Glutamatergic neuron (in vitro differentiated cells): Measurements from ENCODE around the gene IL22RA1. TPM values are rescaled to one million over a fixed set of nuclear protein-coding genes. Genes with fewer than 3 reads are reported as not detected.

Experiments used
- DNase-seq: peaks from one replicate; pipeline ENCODE4 v3.0.0; 2022
- H3K27ac Mint-ChIP-seq: one replicate; pipeline ENCODE4 v1.8.0; 2020; ENCODE audit warnings: mild to moderate bottlenecking, mixed read lengths, inconsistent platforms; ENCODE audit not compliant: unreplicated experiment
- H3K27me3 Mint-ChIP-seq: one replicate; pipeline ENCODE4 v1.8.0; 2020; ENCODE audit warnings: mild to moderate bottlenecking, moderate library complexity, mixed read lengths, inconsistent platforms; ENCODE audit not compliant: unreplicated experiment
- H3K36me3 Mint-ChIP-seq: one replicate; pipeline ENCODE4 v1.8.0; 2020; ENCODE audit warnings: mild to moderate bottlenecking, mixed read lengths, inconsistent platforms; ENCODE audit not compliant: unreplicated experiment
- H3K4me1 Mint-ChIP-seq: one replicate; pipeline ENCODE4 v1.8.0; 2020; ENCODE audit warnings: mild to moderate bottlenecking, low read depth, mixed read lengths, inconsistent platforms; ENCODE audit not compliant: unreplicated experiment
- H3K4me3 Mint-ChIP-seq: one replicate; pipeline ENCODE4 v1.8.0; 2020; ENCODE audit warnings: mild to moderate bottlenecking, mixed read lengths, inconsistent platforms; ENCODE audit not compliant: unreplicated experiment
- H3K9me3 Mint-ChIP-seq: one replicate; pipeline ENCODE4 v1.8.0; 2020; ENCODE audit warnings: mild to moderate bottlenecking, moderate library complexity, mixed read lengths, inconsistent platforms; ENCODE audit not compliant: unreplicated experiment
- total RNA-seq: library from RNA; stranded (reverse); fragmentation: NEBNext Ultra II Directional; extraction: Animal tissue kit (Norgen Biotek cat#: 25700); gene quantifications from one replicate; pipeline ENCODE4 v1.2.1, GENCODE V29; 2021; ENCODE audit not compliant: unreplicated experiment
- TF ChIP-seq, protein P1 (sequence below): fragments of 200-600 bp; sonication (generic); IDR thresholded peaks from one replicate; pipeline ENCODE4 v1.5.0; 2021; ENCODE audit not compliant: partially characterized antibody, unreplicated experiment

The IL22RA1 gene
- total RNA-seq, 1 donor from 2014 or later: not detected

DNA sequence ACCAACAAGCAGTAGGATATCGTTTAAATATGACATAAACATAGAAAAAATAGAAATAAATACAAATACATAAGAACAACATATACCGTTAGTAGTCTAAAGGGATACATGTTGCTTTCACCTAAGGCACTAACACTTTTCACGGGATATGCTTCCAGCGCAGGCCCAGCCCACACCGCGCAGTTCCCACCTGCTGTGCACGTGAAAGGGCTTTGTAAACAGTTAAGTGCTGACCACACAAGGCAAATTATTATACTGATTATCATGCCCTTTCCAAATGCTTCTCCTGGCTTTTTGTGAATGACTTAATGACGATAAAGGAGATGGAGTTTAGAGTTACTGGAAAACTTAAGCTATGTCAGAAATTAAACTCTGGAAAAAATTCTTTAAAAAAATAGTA, 11.3 kb upstream of the IL22RA1 start:
- TF ChIP-seq, protein P1, sequence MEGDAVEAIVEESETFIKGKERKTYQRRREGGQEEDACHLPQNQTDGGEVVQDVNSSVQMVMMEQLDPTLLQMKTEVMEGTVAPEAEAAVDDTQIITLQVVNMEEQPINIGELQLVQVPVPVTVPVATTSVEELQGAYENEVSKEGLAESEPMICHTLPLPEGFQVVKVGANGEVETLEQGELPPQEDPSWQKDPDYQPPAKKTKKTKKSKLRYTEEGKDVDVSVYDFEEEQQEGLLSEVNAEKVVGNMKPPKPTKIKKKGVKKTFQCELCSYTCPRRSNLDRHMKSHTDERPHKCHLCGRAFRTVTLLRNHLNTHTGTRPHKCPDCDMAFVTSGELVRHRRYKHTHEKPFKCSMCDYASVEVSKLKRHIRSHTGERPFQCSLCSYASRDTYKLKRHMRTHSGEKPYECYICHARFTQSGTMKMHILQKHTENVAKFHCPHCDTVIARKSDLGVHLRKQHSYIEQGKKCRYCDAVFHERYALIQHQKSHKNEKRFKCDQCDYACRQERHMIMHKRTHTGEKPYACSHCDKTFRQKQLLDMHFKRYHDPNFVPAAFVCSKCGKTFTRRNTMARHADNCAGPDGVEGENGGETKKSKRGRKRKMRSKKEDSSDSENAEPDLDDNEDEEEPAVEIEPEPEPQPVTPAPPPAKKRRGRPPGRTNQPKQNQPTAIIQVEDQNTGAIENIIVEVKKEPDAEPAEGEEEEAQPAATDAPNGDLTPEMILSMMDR: no peak
- peaks cover 2% of the 10 kb centered on the region for H3K9me3 Mint-ChIP-seq
- no peak for DNase-seq
- H3K4me3 Mint-ChIP-seq: no peak overlapping the region
- H3K27ac Mint-ChIP-seq: no peak overlapping the region
- H3K36me3 Mint-ChIP-seq: no peaks in the 10 kb centered on the region
- no peaks in the 10 kb centered on the region for H3K4me1 Mint-ChIP-seq
- peaks cover 2% of the 10 kb centered on the region for H3K27me3 Mint-ChIP-seq

DNA sequence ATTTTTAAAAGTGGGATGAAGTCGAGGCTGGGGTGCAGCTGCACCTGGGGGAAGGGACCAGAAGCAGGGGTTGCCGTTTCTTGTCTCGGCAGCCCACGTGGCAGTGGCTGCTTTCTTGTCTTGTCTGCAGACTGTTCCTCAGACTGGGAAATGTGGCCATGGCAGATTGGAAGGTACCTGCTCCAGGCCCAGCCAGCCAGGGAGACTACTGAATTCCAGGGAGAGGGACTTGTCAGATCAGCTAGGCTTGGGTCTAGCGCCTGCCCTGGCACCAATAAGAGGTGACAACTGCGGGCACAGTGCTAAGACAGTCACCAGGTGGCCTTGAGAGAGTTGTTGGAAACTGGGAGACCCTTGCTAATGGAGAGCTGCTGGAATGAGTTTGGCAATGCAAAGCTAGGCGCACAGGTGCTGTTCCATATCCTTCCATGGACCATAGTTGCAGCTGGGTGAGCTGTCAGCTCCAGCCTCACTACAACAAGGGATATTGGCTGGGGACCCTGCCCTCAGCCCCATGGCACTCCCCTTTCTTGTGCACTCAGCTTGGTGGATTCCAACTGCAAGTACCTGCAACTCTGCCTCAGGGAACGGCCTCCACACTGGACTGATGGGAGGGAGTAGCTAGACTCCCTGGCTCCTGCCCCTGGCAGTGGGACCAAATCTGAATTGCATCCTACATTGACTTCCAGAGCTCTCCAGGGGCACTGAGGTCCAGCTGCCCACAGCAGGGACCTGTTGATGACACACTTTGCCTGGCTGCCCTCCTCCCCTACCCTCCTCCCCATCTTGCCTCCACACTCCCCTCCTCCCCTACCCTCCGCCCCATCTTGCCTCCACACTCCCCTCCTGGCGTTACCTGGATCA, 9.9 kb upstream of the IL22RA1 start:
- peaks cover 4% of the 10 kb centered on the region for H3K27me3 Mint-ChIP-seq
- TF ChIP-seq, protein P1: no peak
- no peak overlapping the region for H3K4me3 Mint-ChIP-seq
- no peaks in the 10 kb centered on the region for H3K36me3 Mint-ChIP-seq
- H3K4me1 Mint-ChIP-seq: no peaks in the 10 kb centered on the region
- no peak for DNase-seq
- H3K27ac Mint-ChIP-seq: no peak overlapping the region
- H3K9me3 Mint-ChIP-seq: peaks cover 2% of the 10 kb centered on the region

DNA sequence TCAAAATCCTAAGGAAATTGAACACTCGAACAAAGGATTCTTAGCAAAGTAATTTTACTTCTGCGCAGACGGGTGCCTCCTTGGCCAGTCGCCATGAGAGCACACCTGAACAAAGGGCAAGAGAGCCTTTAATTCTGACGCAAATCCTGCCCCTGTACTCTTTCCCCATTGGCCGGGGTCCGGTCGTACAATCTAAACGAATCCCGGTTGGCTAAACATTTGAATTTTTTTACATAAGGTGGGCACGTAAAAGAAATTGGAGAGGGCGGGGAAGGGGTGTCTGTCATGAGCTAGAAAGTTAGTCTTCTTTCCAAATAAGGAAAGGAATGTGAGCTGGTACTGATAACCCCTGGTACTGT, 8.2 kb upstream of the IL22RA1 start:
- H3K27ac Mint-ChIP-seq: no peak overlapping the region
- TF ChIP-seq, protein P1: no peak
- H3K27me3 Mint-ChIP-seq: peaks cover 5% of the 10 kb centered on the region
- H3K4me3 Mint-ChIP-seq: peak overlapping the region; percentile 26
- no peak for DNase-seq
- no peaks in the 10 kb centered on the region for H3K36me3 Mint-ChIP-seq
- H3K9me3 Mint-ChIP-seq: peaks cover 2% of the 10 kb centered on the region
- H3K4me1 Mint-ChIP-seq: no peaks in the 10 kb centered on the region

DNA sequence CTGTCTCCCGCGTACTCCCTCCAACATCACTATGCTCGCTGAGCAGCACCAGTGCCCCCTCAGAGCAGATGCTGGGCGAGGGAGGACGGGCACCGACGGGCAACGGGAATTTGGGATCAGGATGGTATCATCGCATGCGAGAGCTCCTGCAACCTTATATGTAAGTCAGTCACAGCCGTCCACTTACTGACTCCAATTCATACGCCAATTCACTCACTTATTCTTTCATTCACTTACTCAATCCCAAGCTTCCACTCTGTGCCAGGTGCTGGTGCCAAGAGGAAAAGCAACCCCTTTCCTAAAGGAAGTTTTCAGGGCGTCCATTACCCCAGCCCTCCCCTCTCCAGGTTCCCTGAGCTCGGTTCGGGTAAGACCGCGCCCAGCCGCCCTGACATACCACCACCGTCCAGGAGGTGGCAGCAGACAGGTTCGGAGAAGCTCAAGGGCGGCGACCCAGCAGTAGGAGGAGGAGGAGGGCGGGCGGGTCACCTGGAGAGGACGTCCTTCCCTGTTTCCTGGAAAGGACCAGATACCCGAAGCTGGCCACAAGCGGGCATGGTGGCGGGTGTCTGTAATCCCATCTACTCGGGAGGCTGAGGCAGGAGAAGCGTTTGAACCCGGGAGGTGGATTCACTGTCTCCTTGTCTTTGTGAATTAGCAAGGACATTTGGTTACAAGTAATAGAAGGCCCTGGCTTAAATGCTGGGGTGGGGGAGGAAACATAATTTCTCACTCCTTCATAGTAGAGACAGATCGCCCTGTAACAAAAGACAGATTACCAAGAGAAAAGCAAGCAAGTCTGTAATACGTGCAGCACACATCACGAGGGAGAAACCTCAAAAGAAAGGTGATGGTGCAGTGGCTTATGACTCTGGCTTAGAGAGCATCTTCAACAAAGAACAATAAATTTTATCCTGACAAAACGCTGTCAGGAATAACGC, 7.6 kb upstream of the IL22RA1 start:
- H3K9me3 Mint-ChIP-seq: peaks cover 2% of the 10 kb centered on the region
- H3K36me3 Mint-ChIP-seq: no peaks in the 10 kb centered on the region
- H3K4me3 Mint-ChIP-seq: peak overlapping the region; percentile 26
- TF ChIP-seq, protein P1: peak; percentile 89
- H3K27me3 Mint-ChIP-seq: peaks cover 6% of the 10 kb centered on the region
- no peaks in the 10 kb centered on the region for H3K4me1 Mint-ChIP-seq
- peak; percentile 95 for DNase-seq
- no peak overlapping the region for H3K27ac Mint-ChIP-seq
